HepG2 (cell line): ENCODE data around the gene TULP3. TPM values are rescaled to one million over a fixed set of nuclear protein-coding genes. Genes with fewer than 3 reads are reported as not detected.
A peak's percentile ranks its signal among the peaks of the same experiment; 100 is the strongest.

Experiments
- ATAC-seq: fragments of 200-7000 bp; cut with Tn5 transposase; 3 replicates; pipeline ENCODE4 v1.9.1; 2020; ENCODE audit warnings: mild to moderate bottlenecking, moderate library complexity
- BruUV-seq: library from RNA; stranded (reverse); fragments of 400-500 nt; replicated peaks from 2 replicates; lab custom pipeline; 2021; lab: Mats Ljungman, UMichigan
- CTCF ChIA-PET: fragments of 300-600 bp; formaldehyde crosslinking; extraction: SDS; loops from one replicate; lab custom pipeline; 2021; ENCODE audit warnings: low total read pairs, inconsistent platforms, low intra/inter-chr PET ratio; lab: Yijun Ruan, JAX
- POLR2A ChIA-PET: fragments of 350-600 bp; sonication (Branson Sonifier 250); formaldehyde crosslinking; loops from one replicate; lab custom pipeline; 2020; ENCODE audit warnings: antibody characterized with exemption, inconsistent platforms; lab: Yijun Ruan, JAX
- DNase-seq: peaks from one replicate; pipeline ENCODE4 v3.0.0-alpha.2; 2015; ENCODE audit warnings: low spot score
- FAIRE-seq: peaks from 3 replicates; lab custom pipeline; 2011; peaks lifted over from hg19 to GRCh38; lab: Jason Lieb, UNC
- H2AFZ ChIP-seq: one replicate; pipeline ENCODE4 v1.6.1; 2011; ENCODE audit warnings: low read length, inconsistent platforms
- H3K27ac ChIP-seq: fragments of 300-600 bp; 3 replicates; pipeline ENCODE4 v1.8.0; 2011; ENCODE audit warnings: mixed run types, mild to moderate bottlenecking, mixed read lengths, low read length, inconsistent platforms; ENCODE audit not compliant: insufficient read depth; ENCODE audit errors: extremely low read length
- H3K27me3 ChIP-seq, 2 experiments: fragments of 200-600 bp in 1 of 2; 2 replicates in 1 of 2; 3 replicates in 1 of 2; pipeline versions ENCODE4 v1.6.0 to v1.8.0; 2011; ENCODE audit warnings: low read length in 2 of 2, mild to moderate bottlenecking in 2 of 2, moderate library complexity in 2 of 2, inconsistent platforms in 1 of 2; ENCODE audit not compliant: insufficient read depth in 2 of 2, control insufficient read depth in 1 of 2
- H3K36me3 ChIP-seq, 2 experiments: fragments of 200-600 bp in 1 of 2; replicated peaks in 1 of 2; 2 replicates in 1 of 2; 3 replicates in 1 of 2; pipeline versions ENCODE4 v1.5.1 to v1.8.0; 2011; ENCODE audit warnings: low read length in 2 of 2, inconsistent platforms in 1 of 2; ENCODE audit not compliant: insufficient read depth in 2 of 2, control insufficient read depth in 1 of 2
- H3K4me1 ChIP-seq: 2 replicates; pipeline ENCODE4 v1.5.1; 2012; ENCODE audit warnings: low read length, inconsistent platforms; ENCODE audit not compliant: insufficient read depth
- H3K4me2 ChIP-seq: 2 replicates; pipeline ENCODE4 v1.6.0; 2011; ENCODE audit warnings: low read depth, low read length, inconsistent platforms
- H3K4me3 ChIP-seq, 3 experiments: fragments of 200-600 bp in 1 of 3; sonication (generic), shearing (Covaris generic) in 1 of 3; replicated peaks in 1 of 3; 2 replicates each; pipeline ENCODE4 v1.5.1; 2011 to 2016; ENCODE audit warnings: low read length in 3 of 3, inconsistent platforms in 2 of 3, low read depth in 2 of 3, mild to moderate bottlenecking in 2 of 3, control low read depth in 1 of 3, mixed read lengths in 1 of 3; ENCODE audit not compliant: insufficient read depth in 1 of 3
- H3K79me2 ChIP-seq: one replicate; pipeline ENCODE4 v1.6.1; 2011; ENCODE audit warnings: low read length, inconsistent platforms; ENCODE audit not compliant: insufficient read depth
- H3K9ac ChIP-seq: 2 replicates; pipeline ENCODE4 v1.6.0; 2011; ENCODE audit warnings: mild to moderate bottlenecking, low read depth, low read length, inconsistent platforms; ENCODE audit not compliant: insufficient read depth
- H3K9me3 ChIP-seq: 2 replicates; pipeline ENCODE4 v1.5.1; 2012; ENCODE audit warnings: mild to moderate bottlenecking, low read length
- H4K20me1 ChIP-seq: 2 replicates; pipeline ENCODE4 v1.6.0; 2011; ENCODE audit warnings: inconsistent platforms, mild to moderate bottlenecking, low read length, moderate library complexity; ENCODE audit not compliant: insufficient read depth
- AGO1 ChIP-seq: fragments of 200-400 bp; formaldehyde crosslinking; IDR thresholded peaks from 2 replicates; pipeline ENCODE4 v1.6.1; 2017; ENCODE audit warnings: mild to moderate bottlenecking, low read depth, low read length, moderate library complexity; ENCODE audit not compliant: poor library complexity, severe bottlenecking
- ELF3 ChIP-seq: IDR thresholded peaks from 2 replicates; pipeline ENCODE4 v1.6.1; 2016; ENCODE audit warnings: missing genetic modification reagents, missing compliant biosample characterization
- HNF4A ChIP-seq: sonication (generic); formaldehyde crosslinking; IDR thresholded peaks from 2 replicates; pipeline ENCODE4 v1.4.0; 2020; ENCODE audit warnings: missing genetic modification reagents
- JUNB ChIP-seq: sonication (generic); formaldehyde crosslinking; IDR thresholded peaks from 2 replicates; pipeline ENCODE4 v1.8.0; 2022; ENCODE audit warnings: missing genetic modification reagents, mild to moderate bottlenecking, borderline replicate concordance
- MAZ ChIP-seq, 2 experiments: sonication (generic) in 1 of 2; formaldehyde crosslinking in 1 of 2; IDR thresholded peaks; 2 replicates each; pipeline versions ENCODE4 v1.5.0 to v1.6.1; 2012 to 2020; ENCODE audit warnings: low read depth in 2 of 2, mild to moderate bottlenecking in 2 of 2, borderline replicate concordance in 1 of 2, improper control_type of control experiment in 1 of 2, low read length in 1 of 2, missing genetic modification reagents in 1 of 2, moderate library complexity in 1 of 2
- MYC ChIP-seq: sonication (generic); formaldehyde crosslinking; IDR thresholded peaks from 2 replicates; pipeline ENCODE4 v1.9.0; 2021; ENCODE audit warnings: missing genetic modification reagents, borderline replicate concordance
- NCOA2 ChIP-seq: sonication (generic); formaldehyde crosslinking; IDR thresholded peaks from 2 replicates; pipeline ENCODE4 v1.8.0; 2022; ENCODE audit warnings: inconsistent platforms
- RFXAP ChIP-seq: sonication (generic); formaldehyde crosslinking; IDR thresholded peaks from 2 replicates; pipeline ENCODE4 v1.4.0; 2020; ENCODE audit warnings: missing genetic modification reagents, borderline replicate concordance
- SALL1 ChIP-seq: sonication (generic); formaldehyde crosslinking; IDR thresholded peaks from 2 replicates; pipeline ENCODE4 v1.8.0; 2022; ENCODE audit warnings: mild to moderate bottlenecking, missing genetic modification reagents
- SMC3 ChIP-seq: IDR thresholded peaks from 2 replicates; pipeline ENCODE4 v1.6.1; 2011; ENCODE audit warnings: low read length, improper control_type of control experiment
- ZFY ChIP-seq: sonication (generic); formaldehyde crosslinking; IDR thresholded peaks from 2 replicates; pipeline ENCODE4 v1.4.0; 2020; ENCODE audit warnings: missing genetic modification reagents
- ZNF678 ChIP-seq: sonication (generic); formaldehyde crosslinking; IDR thresholded peaks from 2 replicates; pipeline ENCODE4 v1.4.0; 2020; ENCODE audit warnings: mild to moderate bottlenecking, missing genetic modification reagents
- ZNF781 ChIP-seq: sonication (generic); formaldehyde crosslinking; IDR thresholded peaks from 2 replicates; pipeline ENCODE4 v1.5.1; 2020; ENCODE audit warnings: borderline replicate concordance, mild to moderate bottlenecking, missing genetic modification reagents; ENCODE audit errors: not compliant biosample characterization
- ZSCAN21 ChIP-seq: sonication (generic); formaldehyde crosslinking; IDR thresholded peaks from 2 replicates; pipeline ENCODE4 v1.8.0; 2022; ENCODE audit warnings: mild to moderate bottlenecking, missing genetic modification reagents, moderate library complexity, borderline replicate concordance
- WGBS: methylation state at CpG from one replicate; pipeline ENCODE4 v1.1.6; 2017; ENCODE audit warnings: low lambda C conversion rate; 5-methylcytosine and 5-hydroxymethylcytosine counted together
- in situ Hi-C: cut with HindIII; loops from 2 replicates; pipeline ENCODE4 v1.10.0; 2017; ENCODE audit warnings: low pct_unique_long_range_greater_than_20kb; ENCODE audit not compliant: extremely low pct_ligation_motif_present
- intact Hi-C: fragments of 100-400 bp; cut with micrococcal nuclease; formaldehyde crosslinking; loops from one replicate; pipeline ENCODE4 v1.10.0; 2022; ENCODE audit not compliant: unreplicated experiment
- polyA plus RNA-seq, 8 experiments: library from polyadenylated mRNA; depleted of rRNA in 3 of 8; stranded (reverse) in 7 of 8; unstranded in 1 of 8; fragments of >200 nt; fragmentation: Illumina TruSeq in 4 of 8; extraction: Trizol in 4 of 8; gene quantifications; 2 replicates each; pipeline versions ENCODE4 v1.2.1 to v1.2.3, GENCODE V29; 2011 to 2016; ENCODE audit warnings: low read depth in 4 of 8, missing spikeins in 1 of 8, mixed read lengths in 1 of 8; ENCODE audit not compliant: insufficient read depth in 1 of 8
- total RNA-seq, 5 experiments: library from RNA; depleted of rRNA; stranded (reverse); fragments of >200 nt; fragmentation: Illumina TruSeq; extraction: Trizol; gene quantifications; 2 replicates each; pipeline ENCODE4 v1.2.3, GENCODE V29; 2016; ENCODE audit warnings: low read depth in 1 of 5
- TF ChIP-seq, protein P1 (sequence below): IDR thresholded peaks from 2 replicates; pipeline ENCODE4 v1.6.1; 2016; ENCODE audit warnings: mild to moderate bottlenecking, missing biosample characterization, missing genetic modification reagents
- TF ChIP-seq, protein P2 (sequence below): sonication (generic); formaldehyde crosslinking; IDR thresholded peaks from 2 replicates; pipeline ENCODE4 v1.5.0; 2020; ENCODE audit warnings: mild to moderate bottlenecking, low read depth, missing genetic modification reagents, borderline replicate concordance
- TF ChIP-seq, protein P3 (sequence below): sonication (generic); formaldehyde crosslinking; IDR thresholded peaks from 2 replicates; pipeline ENCODE4 v1.4.0; 2020; ENCODE audit warnings: mild to moderate bottlenecking, low read depth, missing genetic modification reagents

The TULP3 gene
- total and polyA plus RNA-seq, 2 of the 13 experiments (the other 11 are each of a cell fraction or from before 2014, with no cell fraction given), result 11.2 to 13.2 TPM

DNA sequence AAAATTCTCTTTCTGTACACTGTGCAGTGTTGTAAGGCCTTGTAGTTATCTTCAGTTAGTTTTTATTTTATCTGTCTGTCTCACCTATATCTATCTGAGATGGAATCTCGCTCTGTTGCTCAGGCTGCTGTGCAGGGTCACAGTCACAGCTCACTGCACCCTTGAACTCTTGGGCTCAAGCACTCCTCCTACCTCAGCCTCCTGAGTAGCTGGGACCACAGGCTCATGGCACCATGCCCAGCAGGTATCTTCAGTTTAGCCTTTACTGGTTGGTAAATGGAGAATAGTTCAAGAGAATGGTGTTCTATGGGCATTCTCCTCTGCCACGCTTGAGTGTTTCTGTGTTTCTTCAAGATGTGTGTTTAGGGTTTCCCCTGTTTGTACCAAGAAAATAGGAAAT, 13.6 kb downstream of the TULP3 start:
- Histone ChIP-seq H2AFZ (no peak overlapping the region), H3K4me1 (peaks cover 10% of the 10 kb centered on the region), H3K27me3 (no peaks in the 10 kb centered on the region), H3K27ac (no peak overlapping the region), H3K36me3 (no peaks in the 10 kb centered on the region), H3K9me3 (no peaks in the 10 kb centered on the region), H3K4me3 (no peak overlapping the region), H3K79me2 (peaks cover 23% of the 10 kb centered on the region), H4K20me1 (no peaks in the 10 kb centered on the region), H3K9ac (no peak overlapping the region), H3K4me2 (no peak overlapping the region)
- DNase-seq, result no peak
- intact Hi-C loops, result no loop called here
- CTCF ChIA-PET, result no interaction called here
- in situ Hi-C loops, result no loop called here
- TF ChIP-seq SMC3, result no peak
- TF ChIP-seq HNF4A (CRISPR knock-in tag), result 0 out of 2 replicates have a peak, but pooled peaks have one; percentile 9
- no peak for TF ChIP-seq JUNB (CRISPR knock-in tag)
- BruUV-seq, result no TSS peak
- ATAC-seq, result peak; percentile 60; the same call in 1 of the 3 replicates
- WGBS, result 84% methylated on average over 2 of the region's 2 CpGs
- peak; percentile 68 for FAIRE-seq
- POLR2A ChIA-PET, result interaction anchor here (0.7 kb wide), 1 partner anchor 10 kb away, joined by 3 read pairs; no protein-coding TSS in a partner anchor

DNA sequence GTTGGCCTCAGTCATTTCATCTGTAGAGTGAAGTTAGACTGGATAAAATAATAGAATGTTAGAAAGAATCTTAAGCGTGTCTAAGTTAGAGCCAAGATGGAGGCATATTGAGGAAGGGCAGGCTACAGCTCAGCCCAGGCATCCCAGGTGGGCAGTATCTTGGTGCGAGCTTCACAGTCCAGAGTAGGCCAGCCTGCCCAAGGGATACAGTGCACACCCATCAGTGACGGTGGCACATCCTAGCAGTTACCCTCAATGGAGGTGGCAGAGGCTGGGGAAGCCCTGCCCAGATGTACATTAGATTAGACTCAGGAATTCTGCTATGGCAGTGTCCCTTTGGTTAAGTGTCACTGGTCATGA, 21.5 kb downstream of the TULP3 start:
- BruUV-seq, result no TSS peak
- Histone ChIP-seq H3K27ac (no peak overlapping the region), H3K27me3 (no peaks in the 10 kb centered on the region), H4K20me1 (no peaks in the 10 kb centered on the region), H3K36me3 (peaks cover 2 to 30% of the 10 kb centered on the region in 2 experiments), H3K4me1 (no peaks in the 10 kb centered on the region), H2AFZ (no peak overlapping the region), H3K4me3 (no peak overlapping the region), H3K9me3 (no peaks in the 10 kb centered on the region), H3K9ac (no peak overlapping the region), H3K79me2 (peaks cover 6% of the 10 kb centered on the region), H3K4me2 (no peak overlapping the region)
- 86% methylated on average over 2 of the region's 3 CpGs for WGBS
- ATAC-seq (no peak), FAIRE-seq (no peak), DNase-seq (no peak)
- ChIA-PET CTCF (no interaction called here), POLR2A (interaction anchor here (1.1 kb wide), 1 partner anchor 35 kb away, joined by 3 read pairs; the partner anchor contains the start of genes FOXM1 and RHNO1)
- intact Hi-C loops, result no loop called here
- in situ Hi-C loops, result no loop called here
- TF ChIP-seq, protein P1, sequence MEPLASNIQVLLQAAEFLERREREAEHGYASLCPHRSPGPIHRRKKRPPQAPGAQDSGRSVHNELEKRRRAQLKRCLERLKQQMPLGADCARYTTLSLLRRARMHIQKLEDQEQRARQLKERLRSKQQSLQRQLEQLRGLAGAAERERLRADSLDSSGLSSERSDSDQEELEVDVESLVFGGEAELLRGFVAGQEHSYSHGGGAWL (CRISPR knock-in tag), result no peak
- TF ChIP-seq MAZ (IDR thresholded peaks at IDR 0.05; ENCODE audit: borderline replicate concordance, low read depth, low read length) (no peak), MAZ (CRISPR knock-in tag; IDR thresholded peaks at IDR 0.05; ENCODE audit: low read depth) (no peak), RFXAP (CRISPR knock-in tag) (no peak), ZSCAN21 (no peak), ZNF781 (CRISPR knock-in tag) (no peak), ELF3 (CRISPR knock-in tag) (no peak), ZFY (no peak), NCOA2 (CRISPR knock-in tag) (no peak), SALL1 (CRISPR knock-in tag) (no peak), ZNF678 (CRISPR knock-in tag) (no peak), AGO1 (no peak), MYC (CRISPR knock-in tag) (no peak)
- TF ChIP-seq, protein P2, sequence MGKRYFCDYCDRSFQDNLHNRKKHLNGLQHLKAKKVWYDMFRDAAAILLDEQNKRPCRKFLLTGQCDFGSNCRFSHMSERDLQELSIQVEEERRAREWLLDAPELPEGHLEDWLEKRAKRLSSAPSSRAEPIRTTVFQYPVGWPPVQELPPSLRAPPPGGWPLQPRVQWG (CRISPR knock-in tag), result no peak
- TF ChIP-seq, protein P3, sequence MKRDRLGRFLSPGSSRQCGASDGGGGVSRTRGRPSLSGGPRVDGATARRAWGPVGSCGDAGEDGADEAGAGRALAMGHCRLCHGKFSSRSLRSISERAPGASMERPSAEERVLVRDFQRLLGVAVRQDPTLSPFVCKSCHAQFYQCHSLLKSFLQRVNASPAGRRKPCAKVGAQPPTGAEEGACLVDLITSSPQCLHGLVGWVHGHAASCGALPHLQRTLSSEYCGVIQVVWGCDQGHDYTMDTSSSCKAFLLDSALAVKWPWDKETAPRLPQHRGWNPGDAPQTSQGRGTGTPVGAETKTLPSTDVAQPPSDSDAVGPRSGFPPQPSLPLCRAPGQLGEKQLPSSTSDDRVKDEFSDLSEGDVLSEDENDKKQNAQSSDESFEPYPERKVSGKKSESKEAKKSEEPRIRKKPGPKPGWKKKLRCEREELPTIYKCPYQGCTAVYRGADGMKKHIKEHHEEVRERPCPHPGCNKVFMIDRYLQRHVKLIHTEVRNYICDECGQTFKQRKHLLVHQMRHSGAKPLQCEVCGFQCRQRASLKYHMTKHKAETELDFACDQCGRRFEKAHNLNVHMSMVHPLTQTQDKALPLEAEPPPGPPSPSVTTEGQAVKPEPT (CRISPR knock-in tag), result no peak
